ENCODE data around the gene CATSPERB. TPM values are rescaled to one million over a fixed set of nuclear protein-coding genes. Genes with fewer than 3 reads are reported as not detected.

The CATSPERB gene
- total RNA-seq, 1 donor from 2014 or later, result 0.56 TPM

DNA sequence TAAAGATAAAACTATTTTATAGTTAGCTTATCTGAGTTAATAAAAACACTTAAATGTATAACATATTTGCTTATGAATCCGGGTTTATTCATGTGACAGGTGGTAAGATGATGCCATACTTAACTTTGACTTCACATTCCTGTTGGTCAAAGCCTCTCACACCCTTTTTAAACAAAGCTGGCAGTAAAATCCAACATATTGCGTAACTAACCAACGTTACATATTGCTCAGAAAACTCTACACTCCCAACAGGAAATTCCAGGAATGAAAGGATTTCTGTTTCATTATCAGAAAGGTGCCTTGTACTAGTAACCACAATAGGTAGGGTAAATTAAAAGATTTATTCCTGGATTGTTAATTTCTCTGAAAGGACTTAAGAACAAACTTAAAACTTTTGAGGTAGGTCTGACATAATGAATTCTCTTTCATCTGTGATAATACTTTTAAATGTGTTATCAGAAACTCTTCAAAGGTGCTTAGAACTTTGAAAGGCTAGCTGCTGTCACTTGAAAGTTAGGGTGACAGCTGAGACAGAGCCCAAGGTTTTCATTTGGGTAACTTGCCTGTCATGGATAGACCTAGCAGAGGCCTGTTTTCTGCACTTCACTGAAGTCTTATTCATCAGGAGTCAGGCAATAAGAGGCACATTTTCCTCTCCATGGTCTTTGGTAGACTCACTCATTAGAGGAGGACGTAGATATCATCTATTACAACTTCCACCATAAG, 23.8 kb upstream of the CATSPERB start:
- Mint-ChIP-seq H3K27me3 (ENCODE audit: low read depth) (peaks cover 6% of the 10 kb centered on the region), H3K36me3 (peaks cover 6% of the 10 kb centered on the region), H3K4me1 (peaks cover 12% of the 10 kb centered on the region), H3K9me3 (peaks cover 12% of the 10 kb centered on the region), H3K27ac (peak overlapping the region; percentile 47), H3K4me3 (no peak overlapping the region)
- TF ChIP-seq, protein P1, sequence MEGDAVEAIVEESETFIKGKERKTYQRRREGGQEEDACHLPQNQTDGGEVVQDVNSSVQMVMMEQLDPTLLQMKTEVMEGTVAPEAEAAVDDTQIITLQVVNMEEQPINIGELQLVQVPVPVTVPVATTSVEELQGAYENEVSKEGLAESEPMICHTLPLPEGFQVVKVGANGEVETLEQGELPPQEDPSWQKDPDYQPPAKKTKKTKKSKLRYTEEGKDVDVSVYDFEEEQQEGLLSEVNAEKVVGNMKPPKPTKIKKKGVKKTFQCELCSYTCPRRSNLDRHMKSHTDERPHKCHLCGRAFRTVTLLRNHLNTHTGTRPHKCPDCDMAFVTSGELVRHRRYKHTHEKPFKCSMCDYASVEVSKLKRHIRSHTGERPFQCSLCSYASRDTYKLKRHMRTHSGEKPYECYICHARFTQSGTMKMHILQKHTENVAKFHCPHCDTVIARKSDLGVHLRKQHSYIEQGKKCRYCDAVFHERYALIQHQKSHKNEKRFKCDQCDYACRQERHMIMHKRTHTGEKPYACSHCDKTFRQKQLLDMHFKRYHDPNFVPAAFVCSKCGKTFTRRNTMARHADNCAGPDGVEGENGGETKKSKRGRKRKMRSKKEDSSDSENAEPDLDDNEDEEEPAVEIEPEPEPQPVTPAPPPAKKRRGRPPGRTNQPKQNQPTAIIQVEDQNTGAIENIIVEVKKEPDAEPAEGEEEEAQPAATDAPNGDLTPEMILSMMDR (IDR thresholded peaks at IDR 0.05; ENCODE audit: unreplicated experiment), result no peak
- no peak for DNase-seq (ENCODE audit: low spot score in 2 of 2, unreplicated experiment in 2 of 2)

DNA sequence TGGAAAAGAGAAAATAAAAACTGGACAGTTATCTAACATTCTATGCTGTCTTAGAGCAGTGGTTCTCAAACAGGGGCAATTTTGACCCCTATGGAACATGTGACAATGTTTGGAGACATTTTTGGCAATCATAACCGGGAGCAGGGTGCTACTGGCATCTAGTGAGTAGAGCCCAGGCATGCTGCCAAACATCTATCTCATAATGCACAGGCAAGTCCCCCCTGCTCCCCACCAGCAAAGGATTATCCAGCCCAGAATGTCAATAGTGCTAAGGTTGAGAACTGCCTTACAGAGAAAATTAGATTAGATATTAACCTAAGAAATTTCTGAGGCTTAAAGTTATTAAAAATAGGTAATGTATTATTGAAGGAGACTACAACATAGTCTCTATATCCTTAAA, 22.9 kb upstream of the CATSPERB start:
- Mint-ChIP-seq H3K27me3 (ENCODE audit: low read depth) (peaks cover 6% of the 10 kb centered on the region), H3K9me3 (peaks cover 4% of the 10 kb centered on the region), H3K27ac (no peak overlapping the region), H3K4me1 (peaks cover 12% of the 10 kb centered on the region), H3K36me3 (no peaks in the 10 kb centered on the region), H3K4me3 (no peak overlapping the region)
- TF ChIP-seq, protein P1 (IDR thresholded peaks at IDR 0.05; ENCODE audit: unreplicated experiment), result no peak
- no peak for DNase-seq (ENCODE audit: low spot score in 2 of 2, unreplicated experiment in 2 of 2)

DNA sequence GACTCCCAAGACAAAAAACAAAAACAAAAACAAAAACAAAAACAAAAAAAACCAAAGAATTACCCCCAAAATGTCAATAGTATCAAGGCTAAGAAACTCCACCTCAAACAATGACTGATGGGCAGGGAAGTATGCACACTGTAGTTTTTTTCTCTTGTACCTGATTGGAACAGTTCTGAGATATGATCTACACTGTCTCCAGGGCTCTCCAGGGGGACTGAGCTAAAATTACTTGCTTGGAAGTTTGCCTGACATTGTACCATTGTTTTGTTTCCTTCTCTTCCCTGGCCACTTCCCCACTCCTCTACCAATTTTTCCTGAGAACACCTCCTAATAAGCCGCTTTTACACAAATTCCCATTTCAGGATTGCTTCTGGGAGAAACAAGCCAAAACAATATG, 22.3 kb upstream of the CATSPERB start:
- Mint-ChIP-seq H3K27ac (no peak overlapping the region), H3K36me3 (no peaks in the 10 kb centered on the region), H3K9me3 (no peaks in the 10 kb centered on the region), H3K4me3 (no peak overlapping the region), H3K4me1 (peaks cover 12% of the 10 kb centered on the region), H3K27me3 (ENCODE audit: low read depth) (peaks cover 6% of the 10 kb centered on the region)
- TF ChIP-seq, protein P1 (IDR thresholded peaks at IDR 0.05; ENCODE audit: unreplicated experiment), result no peak
- DNase-seq (ENCODE audit: low spot score in 2 of 2, unreplicated experiment in 2 of 2), result no peak

DNA sequence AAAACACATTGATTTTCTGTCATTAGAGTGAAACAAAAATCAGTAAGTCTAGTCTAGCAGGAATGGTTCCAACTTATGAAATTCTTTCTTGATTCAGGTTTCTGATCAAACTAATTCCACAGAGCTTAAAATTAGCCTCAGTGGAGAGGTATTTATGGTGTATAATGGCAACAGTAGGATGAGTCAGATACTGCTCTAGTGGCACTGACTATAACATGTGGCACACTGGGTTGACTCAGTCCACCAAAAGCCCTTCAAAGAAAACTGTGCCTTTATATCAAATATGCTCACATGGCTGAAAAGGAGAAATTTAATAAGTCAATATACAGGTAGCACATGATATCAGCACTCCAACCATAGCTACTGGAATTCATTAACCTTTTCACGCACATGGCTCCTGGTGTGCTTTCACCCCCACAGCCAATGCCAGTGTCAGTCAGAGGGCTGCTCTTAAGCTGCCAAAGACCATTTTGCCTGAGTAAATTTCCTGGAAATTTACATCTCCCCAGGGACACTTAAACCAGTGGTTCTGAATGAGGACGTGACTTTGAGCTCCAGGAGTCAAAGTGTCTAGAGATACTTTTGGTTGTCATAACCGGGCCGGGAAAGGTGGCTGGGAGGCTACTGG, 21.7 kb upstream of the CATSPERB start:
- H3K27me3 Mint-ChIP-seq (ENCODE audit: low read depth), result peaks cover 6% of the 10 kb centered on the region
- H3K27ac Mint-ChIP-seq, result no peak overlapping the region
- TF ChIP-seq, protein P1 (IDR thresholded peaks at IDR 0.05; ENCODE audit: unreplicated experiment), result no peak
- H3K36me3 Mint-ChIP-seq, result no peaks in the 10 kb centered on the region
- H3K9me3 Mint-ChIP-seq, result peaks cover 5% of the 10 kb centered on the region
- H3K4me3 Mint-ChIP-seq, result no peak overlapping the region
- peaks cover 12% of the 10 kb centered on the region for H3K4me1 Mint-ChIP-seq
- no peak for DNase-seq (ENCODE audit: low spot score in 2 of 2, unreplicated experiment in 2 of 2)

DNA sequence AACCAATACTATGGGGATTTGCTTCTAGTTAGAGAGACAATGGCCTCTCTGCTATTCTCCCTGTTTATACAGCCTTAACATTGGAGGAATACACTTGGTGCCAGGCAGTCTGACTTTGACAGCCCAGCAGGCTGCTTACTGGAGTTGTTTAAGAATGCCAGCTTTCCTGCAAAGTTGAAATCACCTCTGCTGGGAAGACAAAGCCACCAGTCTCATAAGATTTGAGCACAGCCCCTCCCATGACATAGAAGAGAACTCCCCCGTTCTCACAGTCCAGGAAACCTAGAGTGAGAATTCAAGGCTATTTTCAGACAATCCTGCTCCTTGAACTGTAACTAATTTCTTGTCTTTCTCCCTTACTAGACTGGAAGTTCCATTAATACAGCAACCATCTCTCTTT, 21.1 kb upstream of the CATSPERB start:
- TF ChIP-seq, protein P1 (IDR thresholded peaks at IDR 0.05; ENCODE audit: unreplicated experiment), result no peak

More for the DNA sequence above, 21.1 kb upstream of the CATSPERB start:
- Mint-ChIP-seq H3K4me3 (no peak overlapping the region), H3K4me1 (peaks cover 12% of the 10 kb centered on the region), H3K36me3 (no peaks in the 10 kb centered on the region), H3K27ac (no peak overlapping the region), H3K27me3 (ENCODE audit: low read depth) (peaks cover 6% of the 10 kb centered on the region), H3K9me3 (peaks cover 5% of the 10 kb centered on the region)
- DNase-seq (ENCODE audit: low spot score in 2 of 2, unreplicated experiment in 2 of 2), result no peak

Data from mesothelial cell of epicardium (in vitro differentiated cells).